ENCODE data around the gene CLCF1. TPM values are rescaled to one million over a fixed set of nuclear protein-coding genes. Genes with fewer than 3 reads are reported as not detected.

The CLCF1 gene
- total RNA-seq, 4 donors from 2014 or later = 2.2 to 3.3 (median 2.5) TPM

DNA sequence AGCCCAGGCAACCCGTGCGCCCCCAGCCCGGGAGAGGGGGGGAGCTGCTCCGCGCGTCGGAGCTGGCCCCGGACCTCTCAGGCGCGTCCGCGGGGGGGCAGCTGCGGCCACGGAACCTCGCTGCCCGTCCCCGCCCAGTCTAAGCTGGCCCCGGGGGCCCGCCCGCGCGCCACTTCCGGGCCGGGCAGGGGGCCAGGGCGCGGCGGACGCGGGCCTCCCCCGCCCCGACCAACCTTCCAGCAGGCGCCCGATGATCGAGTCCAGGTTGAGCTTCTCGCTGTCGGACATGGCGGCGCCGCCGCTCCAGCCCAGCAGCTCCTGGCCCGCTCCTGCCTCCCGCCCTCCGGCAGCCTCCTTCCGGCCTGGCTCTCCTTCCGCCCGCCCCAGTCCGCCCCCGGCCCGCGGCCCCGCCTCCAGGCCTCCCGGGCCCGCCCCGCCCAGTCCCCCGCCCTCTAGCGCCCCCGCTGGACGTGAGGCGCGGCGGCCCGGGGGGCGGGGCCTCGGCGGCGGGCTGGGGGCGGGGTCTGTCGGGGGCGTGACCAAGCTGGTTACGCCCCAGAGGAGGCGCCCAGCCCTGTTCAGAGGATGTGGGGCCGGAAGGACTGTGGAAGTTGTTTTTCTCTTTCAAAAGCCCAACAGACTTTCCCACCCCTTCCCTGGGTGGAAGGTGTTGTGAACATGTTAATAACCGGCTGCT is 28.2 kb upstream of the CLCF1 start, which contains the start of gene PPP1CA:
PPP1CA (minus strand) TSS at position 364 of the 697 bp plus-strand sequence; CDS start at position 288, 76 bp downstream.
- intact Hi-C loops (cut with DNase I; ENCODE audit: low total_unique reads) = no loop called here
- DNase-seq (ENCODE audit: low spot score in 2 of 2) = peak; percentile 87 to 97
- H3K4me3 ChIP-seq (ENCODE audit: low read depth, poor library complexity, severe bottlenecking) = peak within 1 kb of the TSS; percentile 92
- TF ChIP-seq, protein P1, sequence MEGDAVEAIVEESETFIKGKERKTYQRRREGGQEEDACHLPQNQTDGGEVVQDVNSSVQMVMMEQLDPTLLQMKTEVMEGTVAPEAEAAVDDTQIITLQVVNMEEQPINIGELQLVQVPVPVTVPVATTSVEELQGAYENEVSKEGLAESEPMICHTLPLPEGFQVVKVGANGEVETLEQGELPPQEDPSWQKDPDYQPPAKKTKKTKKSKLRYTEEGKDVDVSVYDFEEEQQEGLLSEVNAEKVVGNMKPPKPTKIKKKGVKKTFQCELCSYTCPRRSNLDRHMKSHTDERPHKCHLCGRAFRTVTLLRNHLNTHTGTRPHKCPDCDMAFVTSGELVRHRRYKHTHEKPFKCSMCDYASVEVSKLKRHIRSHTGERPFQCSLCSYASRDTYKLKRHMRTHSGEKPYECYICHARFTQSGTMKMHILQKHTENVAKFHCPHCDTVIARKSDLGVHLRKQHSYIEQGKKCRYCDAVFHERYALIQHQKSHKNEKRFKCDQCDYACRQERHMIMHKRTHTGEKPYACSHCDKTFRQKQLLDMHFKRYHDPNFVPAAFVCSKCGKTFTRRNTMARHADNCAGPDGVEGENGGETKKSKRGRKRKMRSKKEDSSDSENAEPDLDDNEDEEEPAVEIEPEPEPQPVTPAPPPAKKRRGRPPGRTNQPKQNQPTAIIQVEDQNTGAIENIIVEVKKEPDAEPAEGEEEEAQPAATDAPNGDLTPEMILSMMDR (IDR thresholded peaks at IDR 0.05) = no peak
- TF ChIP-seq POLR2A (IDR thresholded peaks at IDR 0.05) = no peak
- 0 to 3% methylated on average over 21 to 32 of the region's 73 CpGs for WGBS, 2 donors

DNA sequence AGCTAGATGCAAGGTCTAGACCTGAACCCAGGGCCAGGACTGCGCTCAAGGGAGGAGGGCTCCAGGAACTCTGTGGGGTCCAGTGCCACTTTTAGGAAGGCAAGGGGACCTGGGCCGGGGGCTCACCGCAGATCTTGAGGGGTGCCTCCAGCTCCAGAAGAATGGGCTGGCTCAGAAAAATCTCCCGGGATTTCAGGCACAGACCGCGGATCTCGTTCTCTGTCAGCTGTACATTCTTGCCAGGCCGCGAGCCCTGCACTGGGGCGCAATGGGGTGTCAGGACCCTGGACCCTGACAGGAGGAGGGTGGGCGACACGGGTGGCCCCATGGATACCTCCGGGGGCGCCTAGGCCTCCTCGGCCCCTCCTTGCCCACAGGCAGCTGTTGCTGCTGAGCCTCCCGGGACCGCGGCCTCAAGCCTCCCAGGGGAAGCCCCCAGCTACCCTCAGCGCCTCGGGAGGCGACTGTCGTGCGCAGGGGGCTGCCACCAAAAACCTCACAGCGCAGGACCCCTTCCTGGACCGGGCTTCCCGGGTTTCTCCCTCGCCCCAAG is 27.6 kb upstream of the CLCF1 start:
- no peak for DNase-seq (ENCODE audit: low spot score in 2 of 2)
- TF ChIP-seq POLR2A (IDR thresholded peaks at IDR 0.05) = no peak
- TF ChIP-seq, protein P1 (IDR thresholded peaks at IDR 0.05) = no peak
- WGBS, 2 donors = 4 to 8% methylated on average over 10 to 26 of the region's 27 CpGs
- peak overlapping the region; percentile 92 for H3K4me3 ChIP-seq (ENCODE audit: low read depth, poor library complexity, severe bottlenecking)
- intact Hi-C loops (cut with DNase I; ENCODE audit: low total_unique reads) = no loop called here

DNA sequence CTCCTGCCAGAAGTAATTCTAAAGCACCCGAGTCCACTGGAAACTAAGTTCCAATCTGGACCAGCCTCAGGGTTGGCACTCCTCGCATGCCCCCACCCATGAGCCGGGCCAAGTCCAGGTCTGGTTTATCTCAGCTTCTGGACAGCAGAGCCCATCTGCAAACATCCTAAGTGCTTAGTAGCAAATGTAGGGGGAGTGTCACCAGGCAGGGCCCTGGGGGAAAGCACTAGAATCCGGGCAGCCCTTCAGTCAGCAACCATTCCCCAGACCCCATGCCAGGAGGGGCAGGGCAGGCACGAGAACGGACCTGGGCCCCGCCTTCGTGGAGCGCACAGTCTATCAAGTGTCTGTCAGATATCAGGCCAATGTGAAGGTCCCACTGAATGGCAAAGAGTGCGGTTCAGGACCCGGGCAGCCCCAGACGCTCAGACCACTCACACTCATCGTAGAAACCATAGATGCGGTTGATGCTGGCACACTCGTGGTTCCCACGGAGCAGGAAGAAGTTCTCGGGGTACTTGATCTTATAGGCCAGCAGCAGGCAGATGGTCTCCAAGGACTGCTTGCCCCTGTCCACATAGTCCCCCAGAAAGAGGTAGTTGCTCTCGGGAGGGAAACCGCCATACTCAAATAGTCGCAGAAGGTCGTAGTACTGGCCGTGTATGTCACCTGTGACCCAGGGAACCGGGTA is 27.0 kb upstream of the CLCF1 start:
- DNase-seq (ENCODE audit: low spot score in 2 of 2) = no peak
- intact Hi-C loops (cut with DNase I; ENCODE audit: low total_unique reads) = no loop called here
- H3K4me3 ChIP-seq (ENCODE audit: low read depth, poor library complexity, severe bottlenecking) = peak overlapping the region; percentile 92
- 24 to 34% methylated on average over 11 to 23 of the region's 23 CpGs for WGBS, 2 donors
- TF ChIP-seq POLR2A (IDR thresholded peaks at IDR 0.05) = no peak
- TF ChIP-seq, protein P1 (IDR thresholded peaks at IDR 0.05) = no peak

DNA sequence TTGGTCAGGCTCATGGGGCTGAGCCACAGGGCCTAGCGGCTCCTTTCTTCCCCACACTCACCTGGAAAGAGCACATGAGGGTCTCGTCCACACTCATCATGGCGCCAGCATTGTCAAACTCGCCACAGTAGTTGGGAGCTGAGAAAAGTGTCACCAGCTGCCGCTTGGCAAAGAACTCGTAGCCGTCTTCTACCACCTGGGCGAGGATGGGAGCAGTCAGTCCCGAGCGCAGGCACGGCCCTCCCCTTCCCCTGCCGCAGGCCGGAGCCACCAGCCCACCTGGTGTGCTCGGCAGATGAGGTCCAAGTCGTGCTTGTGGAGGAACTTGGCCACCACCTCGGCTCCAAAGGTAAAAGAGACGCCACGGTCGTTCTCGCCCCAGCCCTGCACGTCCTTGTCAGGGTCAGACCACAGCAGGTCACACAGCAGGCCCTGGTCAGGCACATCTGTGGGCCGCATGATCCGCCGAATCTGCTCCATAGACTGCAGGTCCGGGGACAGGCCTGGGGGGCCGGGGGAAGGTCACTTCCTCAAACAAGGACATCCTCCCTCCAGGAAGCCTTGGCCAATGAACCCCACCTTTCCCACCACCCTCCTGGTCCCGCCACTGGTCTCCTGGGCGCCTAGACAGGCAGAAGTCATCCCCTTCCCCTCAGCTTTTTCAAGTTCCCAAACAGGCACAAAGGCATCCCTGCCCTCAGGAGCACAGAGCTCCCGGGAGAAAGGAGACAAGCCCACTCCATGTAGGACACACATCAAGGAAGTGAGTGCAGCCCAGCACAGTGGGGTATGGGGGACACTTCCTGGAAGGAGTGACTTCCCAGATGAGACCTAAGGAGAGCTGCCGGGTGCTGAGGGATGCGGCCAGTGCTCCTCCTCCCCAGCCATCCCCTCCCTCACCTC is 25.5 kb upstream of the CLCF1 start:
- no peak for TF ChIP-seq POLR2A (IDR thresholded peaks at IDR 0.05)
- TF ChIP-seq, protein P1 (IDR thresholded peaks at IDR 0.05) = no peak
- 80 to 87% methylated on average over 18 to 31 of the region's 31 CpGs for WGBS, 2 donors
- H3K4me3 ChIP-seq (ENCODE audit: low read depth, poor library complexity, severe bottlenecking) = no peak overlapping the region
- intact Hi-C loops (cut with DNase I; ENCODE audit: low total_unique reads) = loop anchor here (10.0 kb wide), 1 partner anchor 106 kb away; the partner anchor contains the start of genes CDK2AP2 and PITPNM1
- no peak for DNase-seq (ENCODE audit: low spot score in 2 of 2)

DNA sequence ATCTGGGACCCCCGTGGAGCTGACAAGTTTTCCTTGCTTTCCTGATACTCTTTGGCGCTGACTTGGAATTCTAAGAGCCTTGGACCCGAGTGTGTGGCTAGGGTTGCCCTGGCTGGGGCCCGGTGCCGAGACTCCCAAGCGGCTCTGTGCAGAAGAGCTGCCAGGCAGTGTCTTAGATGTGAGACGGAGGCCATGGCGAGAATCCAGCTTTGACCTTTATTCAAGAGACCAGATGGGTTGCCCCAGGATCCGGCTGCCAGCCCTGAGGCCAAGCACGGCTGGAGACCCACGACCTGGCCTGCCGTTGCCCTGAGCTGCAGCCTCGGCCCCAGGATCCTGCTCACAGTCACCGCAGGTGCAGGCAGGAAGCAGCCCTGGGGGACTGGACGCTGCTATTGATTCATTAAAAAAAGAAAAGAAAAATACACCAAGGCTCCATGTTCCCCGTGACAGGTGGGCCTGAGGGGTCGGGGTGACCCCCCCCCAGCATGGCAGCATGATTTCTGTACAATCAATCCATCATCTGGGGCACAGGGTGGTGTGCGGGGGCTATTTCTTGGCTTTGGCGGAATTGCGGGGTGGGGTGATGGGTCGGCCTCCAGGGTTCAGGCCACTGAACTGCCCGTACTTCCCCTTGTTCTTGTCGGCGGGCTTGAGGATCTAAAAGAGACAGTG is 24.7 kb upstream of the CLCF1 start:
- intact Hi-C loops (cut with DNase I; ENCODE audit: low total_unique reads) = loop anchor here (10.0 kb wide), 1 partner anchor 107 kb away; the partner anchor contains the start of genes CDK2AP2 and PITPNM1

More for the DNA sequence above, 24.7 kb upstream of the CLCF1 start:
- H3K4me3 ChIP-seq (ENCODE audit: low read depth, poor library complexity, severe bottlenecking) = no peak overlapping the region
- no peak for DNase-seq (ENCODE audit: low spot score in 2 of 2)
- 84 to 86% methylated on average over 24 of the region's 24 CpGs for WGBS, 2 donors
- TF ChIP-seq POLR2A (IDR thresholded peaks at IDR 0.05) = no peak
- TF ChIP-seq, protein P1 (IDR thresholded peaks at IDR 0.05) = no peak

Measured in lower leg skin (tissue), 4 donors.